PFSK-1 (cell line): ENCODE measurements around the gene CASZ1.

Source experiments
- POLR2AphosphoS5 ChIP-seq: IDR thresholded peaks from 2 replicates; pipeline ENCODE4 v1.6.1; 2012; ENCODE audit warnings: low read depth, mild to moderate bottlenecking, control low read depth, low read length, moderate library complexity
- REST ChIP-seq, 2 experiments: IDR thresholded peaks; 2 replicates each; pipeline versions ENCODE4 v1.6.1 to v1.8.0; 2011 to 2012; ENCODE audit warnings: low read depth in 2 of 2, low read length in 2 of 2, control low read depth in 1 of 2, inconsistent platforms in 1 of 2, mild to moderate bottlenecking in 1 of 2, moderate library complexity in 1 of 2; ENCODE audit not compliant: insufficient read depth in 1 of 2
- TAF1 ChIP-seq: IDR thresholded peaks from 2 replicates; pipeline ENCODE4 v1.6.1; 2012; ENCODE audit warnings: low read length, control low read depth, borderline replicate concordance; ENCODE audit not compliant: insufficient read depth

- TF ChIP-seq TAF1: no peak
- TF ChIP-seq POLR2AphosphoS5: no peak
- TF ChIP-seq REST (IDR thresholded peaks at IDR 0.05; ENCODE audit: insufficient read depth in 1 of 2, low read depth in 2 of 2, low read length in 2 of 2): no peak
Observed at GRCh38 chr1:10825592-10825991, 29.1 kb upstream of the CASZ1 start.
